HG03095 (cell line): Measurements from ENCODE around the gene FHL3.

Experiments
- ATAC-seq: cut with Tn5 transposase; IDR thresholded peaks from one replicate; pipeline ENCODE4 v1.9.1; 2021; ENCODE audit warnings: moderate library complexity; ENCODE audit not compliant: unreplicated experiment

FHL3 gene, protein sequence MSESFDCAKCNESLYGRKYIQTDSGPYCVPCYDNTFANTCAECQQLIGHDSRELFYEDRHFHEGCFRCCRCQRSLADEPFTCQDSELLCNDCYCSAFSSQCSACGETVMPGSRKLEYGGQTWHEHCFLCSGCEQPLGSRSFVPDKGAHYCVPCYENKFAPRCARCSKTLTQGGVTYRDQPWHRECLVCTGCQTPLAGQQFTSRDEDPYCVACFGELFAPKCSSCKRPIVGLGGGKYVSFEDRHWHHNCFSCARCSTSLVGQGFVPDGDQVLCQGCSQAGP

DNA sequence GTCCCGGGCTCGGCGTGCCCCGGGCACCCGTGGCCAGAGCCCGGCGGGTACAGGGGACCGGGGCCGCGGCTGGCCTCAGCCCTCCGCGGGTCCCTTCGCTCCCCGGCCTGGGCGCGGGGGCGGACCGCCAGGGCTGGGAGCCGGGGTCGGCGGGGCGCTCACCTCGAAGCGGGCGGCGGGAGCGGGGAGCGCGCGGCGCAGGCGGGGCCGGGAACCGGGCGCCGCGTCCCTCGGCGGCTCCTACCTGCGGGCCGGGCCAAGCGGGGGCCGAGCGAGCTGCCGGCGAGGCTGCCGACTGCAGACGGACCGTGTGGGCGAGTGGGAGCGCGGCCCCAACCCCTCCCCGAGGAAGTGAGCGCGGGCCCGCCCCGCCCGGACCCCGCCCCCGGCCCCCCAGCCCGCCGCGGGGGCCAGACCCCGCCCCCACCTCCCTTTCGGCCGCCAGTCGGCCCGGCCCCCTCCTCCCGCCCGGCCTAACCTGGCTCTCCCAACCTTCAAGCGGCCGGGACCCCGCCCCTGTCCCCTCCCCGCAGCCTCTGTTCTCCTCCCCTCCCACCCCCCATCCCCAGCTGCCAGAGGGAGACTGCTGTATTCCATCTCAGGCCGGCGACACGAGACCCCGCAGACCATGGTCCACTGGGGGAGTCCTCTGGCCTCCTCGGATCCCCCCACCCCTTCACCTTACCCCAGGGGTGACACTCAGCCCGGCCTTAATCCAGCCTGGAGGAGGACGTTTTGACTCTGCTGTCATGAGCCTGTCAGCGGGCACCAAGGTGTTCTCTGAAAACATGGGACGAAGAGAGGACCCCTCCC lies at the start of gene FHL3:
Gene FHL3, minus strand, starts transcription at position 320 of the 813 bp plus-strand sequence. CDS start 6,102 bp downstream, outside the sequence.
- ATAC-seq, result no peak

DNA sequence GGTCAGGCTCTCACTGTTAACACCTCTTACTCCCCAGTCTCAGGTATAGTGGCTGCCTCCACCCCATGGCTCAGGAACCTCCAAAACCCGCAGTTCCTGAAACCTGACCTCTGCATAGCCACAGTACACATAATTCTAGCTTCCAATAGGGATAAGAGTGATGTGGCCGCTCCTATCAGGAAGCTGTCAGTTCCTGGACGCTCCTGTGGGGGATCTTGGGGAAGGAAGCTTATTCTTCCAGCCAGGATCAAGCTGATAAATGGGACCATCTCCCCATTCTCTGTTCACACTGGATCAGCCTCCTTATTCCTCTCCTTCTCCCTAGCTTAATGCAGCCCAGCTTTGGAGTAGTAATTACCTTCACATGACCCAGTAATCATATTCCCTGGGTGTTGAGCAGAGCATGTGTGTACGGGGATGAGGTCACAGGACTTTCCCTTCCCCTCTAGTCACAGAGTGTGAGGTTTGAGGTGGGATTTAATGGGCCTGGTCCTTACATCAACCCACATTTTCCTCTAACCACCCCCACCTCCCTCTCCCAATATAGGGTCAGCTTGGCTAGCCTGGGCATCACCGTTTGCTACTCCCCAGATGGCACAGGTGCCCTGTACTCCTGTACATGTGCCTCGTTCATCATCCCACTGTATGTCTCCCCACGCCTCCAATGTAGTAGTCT lies 48.2 kb upstream of the FHL3 start:
- no peak for ATAC-seq

DNA sequence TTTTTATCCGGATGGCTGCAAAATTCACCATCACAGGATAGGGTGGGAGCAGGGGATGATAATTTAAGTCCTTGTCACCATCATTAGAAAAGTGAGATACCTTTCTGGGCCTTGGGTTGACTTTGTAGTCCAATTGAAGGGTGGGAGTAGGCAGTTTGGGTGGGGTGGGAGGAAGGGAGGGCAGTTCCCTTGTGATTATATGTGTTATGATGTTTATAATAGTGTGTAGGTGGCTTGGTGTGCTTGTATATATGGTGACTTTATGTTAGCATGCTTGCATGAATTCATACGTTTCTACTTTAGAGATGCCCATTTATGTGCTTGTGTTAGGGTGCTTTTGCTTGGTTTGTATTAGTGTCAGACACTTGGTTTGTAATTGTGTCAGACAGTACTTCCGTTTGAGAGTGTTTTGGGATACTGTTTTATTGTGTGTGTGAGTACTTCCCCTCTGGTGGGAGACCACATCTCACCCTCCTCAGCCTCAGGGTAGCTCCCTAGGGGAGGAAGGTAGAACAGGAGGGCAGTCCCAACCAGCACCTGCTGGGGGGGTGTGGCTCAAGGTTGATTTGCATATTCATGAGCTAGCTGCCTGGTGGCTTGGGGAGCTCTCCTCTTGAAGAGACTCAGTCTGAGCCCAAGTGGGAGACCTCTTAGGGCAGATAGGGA lies 47.6 kb upstream of the FHL3 start:
- no peak for ATAC-seq

- ATAC-seq, result no peak
Measured at GRCh38 chr1:38051079-38051543, 45.8 kb upstream of the FHL3 start.

DNA sequence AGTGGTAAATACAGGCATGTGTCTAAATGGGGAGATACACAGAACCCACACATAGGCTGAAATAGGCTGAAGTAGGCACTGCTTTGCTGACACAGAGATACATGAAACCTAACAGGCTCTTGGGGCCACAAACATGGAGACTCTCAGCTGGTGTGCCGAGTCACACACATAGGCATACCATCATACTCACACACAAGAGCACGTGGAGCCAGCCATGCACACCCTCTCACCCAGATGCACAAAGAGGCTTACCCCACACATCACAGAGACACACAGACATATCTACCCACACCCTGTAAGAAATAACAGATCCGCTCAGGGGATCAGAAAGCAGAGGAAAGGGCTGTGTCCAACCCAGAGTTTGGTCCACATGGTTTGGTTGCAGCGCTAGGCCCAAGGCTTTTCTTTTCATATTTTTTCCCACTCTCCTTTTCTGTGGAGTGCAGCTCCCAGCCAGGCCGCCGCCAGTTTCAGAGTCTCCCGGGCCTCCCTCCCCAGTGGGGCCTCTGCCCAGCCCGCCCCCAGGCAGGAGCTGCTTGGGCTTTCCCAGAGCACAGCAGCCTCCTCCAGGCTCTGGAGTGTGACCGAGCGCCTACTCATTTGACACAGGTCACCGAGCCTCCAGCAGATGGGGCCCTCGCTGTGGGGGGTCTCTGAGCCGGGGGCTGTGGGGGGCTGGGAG lies 45.2 kb upstream of the FHL3 start:
- ATAC-seq, result no peak

DNA sequence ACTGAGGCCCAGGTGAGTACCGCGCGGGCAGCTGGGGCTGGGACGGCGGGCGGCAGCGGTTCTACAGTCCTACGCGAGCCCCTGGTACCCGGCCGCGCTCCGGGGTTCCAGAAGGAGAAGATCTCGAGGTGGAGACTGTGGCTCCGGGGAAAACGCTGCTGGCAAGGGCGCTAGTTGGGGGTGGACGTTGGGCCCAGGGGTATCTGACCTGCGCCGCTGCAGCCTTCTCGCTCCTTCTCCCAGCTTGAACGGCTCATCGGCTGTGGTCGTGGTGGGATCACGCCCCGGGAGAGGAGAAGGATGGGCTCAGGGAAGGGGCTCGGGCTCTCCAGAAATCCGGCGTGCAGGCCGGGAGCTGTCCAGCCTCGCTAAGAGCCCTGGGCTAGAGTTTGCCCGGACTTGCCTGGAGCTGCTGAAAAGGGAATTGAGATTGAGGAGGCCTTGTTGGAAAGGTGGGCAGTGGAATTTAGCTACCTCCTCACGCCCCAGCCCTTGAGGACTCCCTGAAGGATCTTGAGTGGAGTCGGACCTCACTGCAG lies 42.4 kb upstream of the FHL3 start:
- no peak for ATAC-seq

GRCh38 chr1:38046884-38047602 lies 41.7 kb upstream of the FHL3 start:
- ATAC-seq, result peak; percentile 62

- no peak for ATAC-seq
Measured at GRCh38 chr1:38046333-38046883, 41.1 kb upstream of the FHL3 start, which contains the start of gene POU3F1. Gene POU3F1 (minus strand): TSS chr1:38046793. CDS start chr1:38046743, 50 bp downstream.

GRCh38 chr1:38045401-38046332 lies 40.4 kb upstream of the FHL3 start:
- ATAC-seq, result no peak

- no peak for ATAC-seq
Measured at GRCh38 chr1:38044221-38045215, 39.2 kb upstream of the FHL3 start.

GRCh38 chr1:38043036-38043747 lies 37.9 kb upstream of the FHL3 start:
- no peak for ATAC-seq

GRCh38 chr1:38041936-38042834 lies 36.9 kb upstream of the FHL3 start:
- ATAC-seq, result no peak

- no peak for ATAC-seq
Measured at GRCh38 chr1:38039331-38040088, 34.2 kb upstream of the FHL3 start.

DNA sequence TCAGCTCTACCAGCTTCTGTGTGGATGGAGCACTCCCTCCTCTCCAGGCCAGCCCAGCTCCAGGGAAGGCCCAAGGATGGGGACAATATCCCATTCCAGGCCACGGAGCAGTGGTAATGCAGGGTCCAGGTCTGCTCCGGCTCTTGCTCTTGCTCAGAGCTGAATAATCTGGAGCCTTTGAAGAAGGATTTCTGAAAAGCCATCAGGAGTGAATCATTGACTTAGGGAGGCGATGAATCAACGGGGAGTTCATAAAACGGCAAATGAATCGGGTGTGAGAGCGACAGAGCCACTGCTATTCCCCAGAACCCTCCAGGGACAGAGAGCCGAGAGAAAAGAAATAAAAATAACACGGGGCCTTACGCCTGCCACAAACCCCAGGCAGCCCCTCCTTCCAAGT lies 33.5 kb upstream of the FHL3 start:
- no peak for ATAC-seq
